ENCODE measurements around the gene PADI3.
"Not testable (repeated sequence)": the region's sequence is repeated elsewhere in the genome, so short reads cannot be mapped to it uniquely, and the experiment has no call there.

The PADI3 gene

GRCh38 chr1:17305576-17306095 lies 56.7 kb downstream of the PADI3 start:
- no peak for DNase-seq (ENCODE audit: low spot score)

DNA sequence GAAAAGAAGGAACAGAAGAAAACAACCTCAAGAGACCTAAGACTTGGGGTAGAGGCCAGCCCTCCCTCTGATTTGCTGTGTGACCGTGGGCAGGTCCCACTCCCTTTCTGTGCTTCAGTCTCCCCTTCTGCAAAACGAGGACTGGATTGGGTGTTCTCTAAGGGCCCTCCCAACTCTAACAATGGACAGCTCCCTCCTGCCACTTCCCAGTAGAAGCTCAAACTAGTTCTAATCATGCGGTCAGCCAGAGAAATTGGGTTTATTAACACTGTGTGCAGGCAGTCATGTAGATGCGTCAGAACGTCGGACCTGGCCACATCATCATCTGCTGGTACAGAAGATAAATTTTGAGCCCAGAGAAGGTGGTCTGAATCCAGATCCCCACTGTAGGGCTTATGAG lies 57.5 kb downstream of the PADI3 start:
- DNase-seq (ENCODE audit: low spot score) = no peak

DNA sequence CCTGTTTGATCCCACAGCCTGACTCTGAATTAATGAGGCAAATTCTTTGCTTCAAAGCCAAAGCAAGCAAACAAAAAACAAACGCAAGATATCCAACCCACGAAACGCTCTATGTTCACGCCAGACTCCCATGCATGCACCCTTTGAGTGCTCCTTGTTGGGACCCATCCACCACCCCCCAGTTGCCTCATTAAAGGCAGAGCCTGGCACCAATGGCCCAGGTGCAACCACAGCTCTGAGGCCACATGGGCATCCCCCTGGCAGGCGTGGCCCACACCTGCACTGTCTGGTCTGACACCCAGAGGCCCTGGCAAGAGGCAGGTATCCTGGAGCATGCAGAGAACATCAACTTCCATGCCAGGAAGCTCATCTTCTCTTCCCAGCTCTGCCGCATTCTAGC lies 58.0 kb downstream of the PADI3 start:
- DNase-seq (ENCODE audit: low spot score) = no peak

DNA sequence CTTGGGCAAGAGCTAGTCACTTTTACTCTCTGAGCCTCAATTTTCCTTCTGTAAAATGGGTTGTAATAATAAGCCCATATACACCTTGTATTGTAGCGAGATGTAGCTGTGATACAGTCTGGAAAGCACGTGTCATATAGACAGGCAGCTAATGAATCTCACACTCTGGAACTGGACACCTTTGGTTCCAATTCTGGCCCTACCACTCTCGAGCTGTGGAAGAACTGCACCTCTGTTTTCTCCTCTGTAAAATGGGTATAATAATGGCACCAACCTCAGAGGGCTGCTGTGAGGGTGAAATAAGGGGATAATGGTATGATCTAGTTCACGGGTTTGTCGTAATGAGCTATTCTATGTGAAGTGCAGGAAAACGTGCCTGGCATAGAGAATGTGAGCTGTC lies 58.4 kb downstream of the PADI3 start:
- DNase-seq (ENCODE audit: low spot score) = no peak

DNA sequence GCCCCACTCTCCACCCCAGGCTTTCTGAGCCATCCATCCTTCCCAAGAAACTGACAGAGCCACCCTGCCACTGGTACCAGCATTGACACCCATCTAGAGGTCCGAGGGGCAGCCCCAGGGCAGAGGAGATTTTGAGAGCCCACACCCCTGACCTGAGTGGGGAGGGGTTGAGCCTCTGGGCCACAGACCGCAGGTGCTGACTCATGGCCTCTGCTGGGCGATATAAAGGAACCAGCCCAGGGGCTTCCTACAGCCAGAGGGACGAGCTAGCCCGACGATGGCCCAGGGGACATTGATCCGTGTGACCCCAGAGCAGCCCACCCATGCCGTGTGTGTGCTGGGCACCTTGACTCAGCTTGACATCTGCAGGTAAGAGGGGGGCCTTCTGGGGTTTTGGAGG lies 59.0 kb downstream of the PADI3 start, which contains the start of gene PADI4:
PADI4 (plus strand) TSS at position 252 of the 400 bp plus-strand sequence; CDS start at position 278, 26 bp downstream.
- no peak for DNase-seq (ENCODE audit: low spot score)

DNA sequence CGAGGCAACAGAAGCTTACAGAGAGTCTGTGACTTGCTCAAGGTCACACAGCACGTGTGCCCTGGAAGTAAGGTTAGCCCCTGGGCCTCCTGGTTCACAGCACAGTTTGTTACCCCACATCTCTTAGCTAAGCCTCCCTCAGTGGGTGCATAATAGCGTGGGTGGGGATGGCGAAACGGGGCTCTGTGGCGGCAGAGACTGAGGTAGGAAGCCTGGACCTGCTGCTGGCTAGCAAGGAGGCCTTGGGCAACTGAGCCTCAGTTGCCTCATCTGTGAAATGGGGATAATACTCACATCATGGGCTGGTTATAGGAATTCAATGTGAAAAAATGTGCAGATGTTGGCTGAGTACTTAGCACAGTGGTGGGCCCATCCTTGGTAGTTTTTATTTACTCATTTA lies 59.7 kb downstream of the PADI3 start:
- no peak for DNase-seq (ENCODE audit: low spot score)

DNA sequence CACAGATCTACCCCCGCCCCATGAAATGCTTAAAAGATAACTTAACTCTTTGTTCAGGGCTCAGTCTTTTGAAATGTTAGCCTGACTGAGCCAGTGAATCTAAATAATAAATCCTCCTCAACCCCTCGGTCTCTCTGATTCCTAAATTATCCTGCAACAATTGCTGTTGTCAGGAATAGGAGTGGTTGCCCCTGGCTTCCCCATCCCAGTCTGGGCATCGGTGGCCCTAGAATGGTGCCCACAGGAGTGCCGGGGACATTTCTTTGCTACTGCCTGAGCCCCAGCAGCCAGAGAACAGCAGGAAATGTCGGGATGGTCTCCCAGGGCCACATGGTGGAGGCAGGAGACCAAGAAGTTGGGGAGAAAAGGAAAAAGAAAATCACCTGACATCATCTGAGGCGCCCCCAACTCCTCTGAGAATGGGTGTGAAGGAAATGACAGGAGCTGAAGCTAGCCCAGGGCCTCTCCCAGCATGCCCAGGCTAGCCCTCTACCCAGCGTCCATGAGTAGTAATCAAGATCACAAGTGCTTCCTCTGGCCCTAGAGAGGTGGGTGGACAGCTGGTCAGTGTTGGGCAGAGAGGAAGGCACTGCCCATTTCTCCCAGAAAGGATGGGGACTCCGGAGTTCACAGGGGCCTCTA lies 60.6 kb downstream of the PADI3 start:
- no peak for DNase-seq (ENCODE audit: low spot score)

GRCh38 chr1:17310068-17310640 lies 61.3 kb downstream of the PADI3 start:
- DNase-seq (ENCODE audit: low spot score) = no peak

- no peak for DNase-seq (ENCODE audit: low spot score)
Measured at GRCh38 chr1:17313530-17314309, 64.8 kb downstream of the PADI3 start.

GRCh38 chr1:17314491-17314971 lies 65.6 kb downstream of the PADI3 start:
- DNase-seq (ENCODE audit: low spot score) = no peak

GRCh38 chr1:17315542-17316130 lies 66.7 kb downstream of the PADI3 start:
- DNase-seq (ENCODE audit: low spot score) = no peak

GRCh38 chr1:17316704-17317103 lies 67.8 kb downstream of the PADI3 start:
- DNase-seq (ENCODE audit: low spot score) = no peak

- DNase-seq (ENCODE audit: low spot score) = no peak
Measured at GRCh38 chr1:17318262-17318661, 69.4 kb downstream of the PADI3 start.

DNA sequence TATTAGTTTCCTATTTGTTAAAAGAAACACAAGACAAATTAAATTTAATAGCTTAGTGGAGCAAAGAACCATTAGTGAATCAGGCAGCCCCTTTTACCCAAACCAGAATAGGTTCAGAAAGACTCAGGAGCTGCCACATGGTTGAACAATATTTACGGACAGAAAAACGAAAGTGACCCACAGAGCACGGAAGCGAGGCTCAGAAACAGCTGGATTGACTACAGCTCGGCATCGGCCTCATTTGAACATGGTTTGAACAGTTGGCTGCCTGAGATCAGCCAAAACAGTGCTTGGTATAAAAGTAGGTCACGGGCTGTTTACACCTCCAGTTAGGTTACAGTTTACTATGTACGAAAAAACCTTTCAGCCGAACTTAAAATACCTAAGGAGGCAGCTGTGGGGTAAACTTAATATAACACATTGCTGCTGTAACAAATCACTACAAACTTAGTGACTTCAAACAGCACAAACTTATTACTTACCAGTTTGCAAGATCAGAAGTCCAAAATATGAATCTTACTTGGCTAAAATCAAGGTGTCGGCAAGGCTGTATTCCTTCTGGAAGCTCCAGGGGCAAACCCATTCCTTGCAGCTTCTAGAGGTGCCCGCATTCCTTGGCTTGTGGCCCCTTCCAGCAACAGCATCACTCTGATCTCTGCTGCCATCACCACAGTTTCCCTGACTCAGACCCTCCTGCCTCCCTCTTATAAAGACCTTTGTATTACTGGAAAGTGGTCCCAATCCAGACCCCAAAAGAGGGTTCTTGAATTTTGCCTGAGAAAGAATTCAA lies 70.9 kb downstream of the PADI3 start:
- DNase-seq (ENCODE audit: low spot score) = no peak

GRCh38 chr1:17321857-17322390 lies 73.0 kb downstream of the PADI3 start:
- DNase-seq (ENCODE audit: low spot score) = not testable (repeated sequence)

- DNase-seq (ENCODE audit: low spot score) = no peak
Measured at GRCh38 chr1:17328855-17329254, 80.0 kb downstream of the PADI3 start.

DNA sequence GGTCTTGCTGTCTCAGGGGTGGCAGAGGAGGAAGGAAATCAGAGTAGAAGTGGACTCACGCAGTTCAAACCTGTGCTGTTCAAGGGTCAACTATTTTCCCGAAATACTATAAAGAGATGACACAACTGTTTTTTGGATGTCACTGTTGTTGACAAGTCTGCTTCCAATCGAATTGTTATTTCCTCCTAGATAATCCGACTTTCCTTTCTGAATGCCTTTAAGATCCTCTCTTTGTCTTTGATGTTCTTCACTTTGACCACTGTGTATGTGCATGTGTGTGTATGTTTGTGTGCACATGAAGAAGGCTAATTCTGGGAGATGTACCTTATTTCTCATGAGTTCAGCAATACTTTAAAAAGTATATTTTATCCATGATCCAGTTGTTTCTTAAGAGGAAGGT lies 80.7 kb downstream of the PADI3 start:
- no peak for DNase-seq (ENCODE audit: low spot score)

DNA sequence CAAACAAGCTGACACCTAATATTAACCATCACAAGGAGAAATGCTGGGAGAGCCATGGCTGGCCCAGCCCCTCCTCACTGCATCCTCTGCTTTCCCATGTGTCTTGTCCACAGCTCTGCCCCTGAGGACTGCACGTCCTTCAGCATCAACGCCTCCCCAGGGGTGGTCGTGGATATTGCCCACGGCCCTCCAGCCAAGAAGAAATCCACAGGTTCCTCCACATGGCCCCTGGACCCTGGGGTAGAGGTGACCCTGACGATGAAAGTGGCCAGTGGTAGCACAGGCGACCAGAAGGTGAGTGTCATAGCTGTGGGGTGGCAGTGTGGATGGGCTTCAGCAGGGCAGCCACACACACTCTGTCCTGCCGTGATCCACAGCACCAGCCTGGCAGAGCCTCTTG lies 82.0 kb downstream of the PADI3 start:
- no peak for DNase-seq (ENCODE audit: low spot score)

DNA sequence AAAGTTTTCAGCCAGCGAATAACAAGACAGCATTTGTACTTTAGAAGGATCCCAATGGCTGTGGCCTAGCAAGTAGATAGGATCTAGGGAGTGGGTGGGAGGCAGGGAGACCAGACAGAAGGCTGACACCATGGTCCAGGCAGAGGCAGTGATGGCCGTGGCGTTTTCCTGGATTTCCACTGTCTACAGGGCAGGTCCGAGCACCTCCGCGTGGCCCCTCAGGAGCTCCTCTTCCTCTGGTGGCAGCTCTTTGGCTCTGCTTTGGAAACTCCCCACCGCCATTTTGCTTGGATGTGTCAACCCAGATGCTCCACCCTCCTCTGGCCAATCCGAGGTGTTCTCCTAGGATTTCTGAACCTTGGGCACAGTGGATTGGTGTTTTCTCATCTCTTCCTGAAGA lies 84.2 kb downstream of the PADI3 start:
- DNase-seq (ENCODE audit: low spot score) = no peak
